LNCAP (cell line): ENCODE measurements around the gene TTLL4.

Experiments used
- CTCF ChIP-seq: fragments of 450-650 bp; IDR thresholded peaks from 2 replicates; pipeline ENCODE4 v1.5.1; 2017; ENCODE audit warnings: mild to moderate bottlenecking

TTLL4 gene

GRCh38 chr2:218717262-218717661 is 6.6 kb downstream of the TTLL4 start:
- no peak for TF ChIP-seq CTCF

GRCh38 chr2:218718058-218718457 is 7.4 kb downstream of the TTLL4 start:
- no peak for TF ChIP-seq CTCF

GRCh38 chr2:218719457-218719856 is 8.8 kb downstream of the TTLL4 start:
- no peak for TF ChIP-seq CTCF

DNA sequence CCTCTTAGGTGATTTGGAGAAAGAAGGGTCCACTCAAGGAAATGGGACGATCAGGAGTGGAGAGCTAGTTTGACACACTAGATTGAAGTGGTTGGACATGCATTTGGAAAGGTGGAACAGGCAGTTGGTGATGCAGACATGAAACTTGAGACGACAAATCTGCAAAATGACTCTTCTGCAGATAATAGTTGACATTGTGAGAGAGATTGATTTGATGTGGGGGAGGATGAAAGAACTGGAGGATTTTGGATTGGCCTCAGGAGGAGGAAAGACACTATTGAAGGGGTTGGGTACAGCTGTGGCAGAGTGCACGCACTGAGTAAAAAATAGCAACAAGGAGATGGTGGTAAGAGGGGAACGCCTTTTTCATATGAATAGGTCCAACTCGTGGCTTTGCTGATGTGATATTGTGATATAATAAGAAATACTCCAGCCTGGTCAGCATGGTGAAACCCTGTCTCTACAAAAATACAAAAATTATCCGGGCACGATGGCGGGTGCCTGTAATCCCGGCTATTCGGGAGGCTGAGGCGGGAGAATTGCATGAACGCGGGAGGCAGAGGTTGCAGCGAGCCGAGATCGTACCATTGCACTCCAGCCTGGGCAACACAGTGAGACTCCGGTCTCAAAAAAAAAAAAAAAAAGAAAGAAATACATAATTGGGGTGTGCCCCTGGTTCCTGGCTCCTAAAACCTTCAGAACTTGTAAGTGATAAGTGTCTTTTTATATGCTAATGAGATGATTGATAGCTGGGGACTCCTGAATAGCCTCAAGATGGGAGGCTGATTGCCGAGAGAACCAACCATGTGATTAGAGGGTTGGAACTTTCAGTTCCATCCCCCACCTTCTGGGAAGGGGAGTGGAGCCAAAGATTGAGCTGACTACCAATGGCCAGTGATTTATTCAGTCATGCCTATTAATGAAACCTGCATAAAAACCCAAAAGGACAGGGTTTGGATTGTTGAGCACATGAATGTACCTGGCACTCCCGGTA is 9.7 kb downstream of the TTLL4 start:
- no peak for TF ChIP-seq CTCF

DNA sequence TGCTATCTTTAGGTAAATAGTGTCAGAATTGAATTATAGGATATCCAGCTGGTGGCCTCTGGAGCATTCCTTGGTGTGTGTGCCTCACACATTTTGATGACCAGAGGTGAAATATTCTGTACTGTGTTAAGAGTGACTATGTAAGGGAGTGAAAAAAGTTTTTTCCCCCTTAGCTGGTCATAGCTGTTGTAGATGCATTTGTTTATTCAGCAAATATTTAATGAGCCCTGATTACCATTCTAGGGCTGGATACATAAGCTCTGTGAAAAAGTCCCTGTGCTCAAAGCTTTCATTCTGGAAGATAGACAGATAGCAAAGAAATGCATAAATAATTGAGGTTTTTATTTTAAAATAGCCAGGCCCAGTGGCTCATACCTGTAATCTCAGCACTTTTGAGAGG is 10.9 kb downstream of the TTLL4 start:
- TF ChIP-seq CTCF, result no peak

DNA sequence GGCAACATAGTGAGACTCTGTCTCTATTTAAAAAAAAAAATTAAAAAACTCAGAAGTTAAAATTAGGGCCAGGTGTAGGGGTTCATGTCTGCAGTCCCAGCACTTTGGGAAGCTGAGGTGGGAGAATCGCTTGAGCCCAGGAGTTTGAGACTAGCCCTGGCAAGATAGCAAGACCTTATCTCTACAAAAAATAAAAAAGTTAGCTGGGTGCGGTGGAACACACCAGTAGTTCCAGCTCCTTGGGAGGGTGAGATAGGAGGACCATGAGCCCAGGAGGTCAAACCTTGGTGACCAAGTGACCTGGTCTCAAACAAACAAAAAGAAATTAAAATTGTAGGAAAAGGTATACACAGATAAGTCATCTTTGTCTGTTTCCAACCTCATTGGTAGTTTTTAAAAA is 11.3 kb downstream of the TTLL4 start:
- no peak for TF ChIP-seq CTCF

DNA sequence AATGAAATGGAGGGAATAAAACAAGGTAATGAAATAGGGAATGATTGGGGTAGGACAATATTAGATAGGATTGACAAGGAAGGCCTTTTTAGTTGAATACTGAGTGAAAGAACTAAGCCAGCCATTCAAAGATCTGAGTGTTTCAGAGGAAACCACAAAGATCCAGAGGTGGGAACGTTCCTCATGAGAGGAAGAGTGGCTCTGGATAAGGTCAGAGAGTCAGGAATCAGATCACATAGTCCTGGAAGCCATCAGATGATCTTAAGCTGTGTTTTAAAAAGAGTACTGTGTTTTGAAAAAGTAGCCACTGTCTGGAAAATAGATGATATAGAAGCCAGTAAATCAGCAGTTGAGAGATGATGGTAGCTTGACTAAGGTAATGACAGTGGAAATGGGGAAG is 11.8 kb downstream of the TTLL4 start:
- TF ChIP-seq CTCF, result no peak
